ENCODE results near the gene MUC20. TPM values are rescaled to one million over a fixed set of nuclear protein-coding genes. Genes with fewer than 3 reads are reported as not detected.
"Not testable (repeated sequence)": the region's sequence is repeated elsewhere in the genome, so short reads cannot be mapped to it uniquely, and the experiment has no call there.

The MUC20 gene
- total RNA-seq, 2 experiments from 2014 or later = 0.20 to 0.65 TPM

DNA sequence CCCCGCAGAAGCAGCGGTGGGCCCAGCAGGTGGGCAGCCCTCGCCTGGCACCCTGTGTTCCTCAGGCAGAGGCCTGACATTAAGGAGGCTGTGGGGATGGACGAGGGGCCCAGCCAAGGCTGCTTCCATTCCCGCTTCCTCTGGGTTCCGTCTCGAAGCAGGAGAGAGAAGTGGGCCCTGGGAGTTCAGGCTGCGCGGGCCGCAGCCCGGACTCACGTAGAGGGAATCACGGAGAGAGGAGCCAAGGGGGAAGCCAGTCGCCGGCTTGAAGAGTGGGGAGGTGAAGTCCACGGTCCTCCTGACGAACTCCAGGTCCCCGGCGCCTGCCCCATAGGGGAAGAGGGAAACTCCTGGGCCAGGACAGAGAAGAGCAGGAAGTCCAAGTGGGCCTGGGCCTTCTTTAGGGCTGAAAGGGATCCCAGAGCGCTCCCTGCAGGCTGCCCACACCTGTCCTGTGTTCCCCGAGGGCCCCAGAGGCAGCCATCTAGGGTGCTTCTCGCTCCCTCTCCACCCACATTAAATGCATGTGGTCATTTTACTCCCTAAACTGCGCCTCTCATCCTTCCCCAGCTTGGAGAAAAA is 53.3 kb downstream of the MUC20 start:
- intact Hi-C loops (cut with micrococcal nuclease) = no loop called here
- H3K27me3 Mint-ChIP-seq = no peaks in the 10 kb centered on the region
- ATAC-seq (no peak), DNase-seq (no peak)
- no peaks in the 10 kb centered on the region for H3K36me3 Mint-ChIP-seq (ENCODE audit: low read depth)
- H3K9me3 Mint-ChIP-seq = peaks cover 10% of the 10 kb centered on the region
- TF ChIP-seq, protein P1, sequence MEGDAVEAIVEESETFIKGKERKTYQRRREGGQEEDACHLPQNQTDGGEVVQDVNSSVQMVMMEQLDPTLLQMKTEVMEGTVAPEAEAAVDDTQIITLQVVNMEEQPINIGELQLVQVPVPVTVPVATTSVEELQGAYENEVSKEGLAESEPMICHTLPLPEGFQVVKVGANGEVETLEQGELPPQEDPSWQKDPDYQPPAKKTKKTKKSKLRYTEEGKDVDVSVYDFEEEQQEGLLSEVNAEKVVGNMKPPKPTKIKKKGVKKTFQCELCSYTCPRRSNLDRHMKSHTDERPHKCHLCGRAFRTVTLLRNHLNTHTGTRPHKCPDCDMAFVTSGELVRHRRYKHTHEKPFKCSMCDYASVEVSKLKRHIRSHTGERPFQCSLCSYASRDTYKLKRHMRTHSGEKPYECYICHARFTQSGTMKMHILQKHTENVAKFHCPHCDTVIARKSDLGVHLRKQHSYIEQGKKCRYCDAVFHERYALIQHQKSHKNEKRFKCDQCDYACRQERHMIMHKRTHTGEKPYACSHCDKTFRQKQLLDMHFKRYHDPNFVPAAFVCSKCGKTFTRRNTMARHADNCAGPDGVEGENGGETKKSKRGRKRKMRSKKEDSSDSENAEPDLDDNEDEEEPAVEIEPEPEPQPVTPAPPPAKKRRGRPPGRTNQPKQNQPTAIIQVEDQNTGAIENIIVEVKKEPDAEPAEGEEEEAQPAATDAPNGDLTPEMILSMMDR (IDR thresholded peaks at IDR 0.05) = no peak
- H3K4me3 Mint-ChIP-seq = no peak overlapping the region
- POLR2A ChIA-PET = no interaction called here
- peaks cover 2% of the 10 kb centered on the region for H3K4me1 Mint-ChIP-seq (ENCODE audit: low read depth)
- no peak overlapping the region for H3K27ac Mint-ChIP-seq
- CTCF ChIA-PET = no interaction called here

DNA sequence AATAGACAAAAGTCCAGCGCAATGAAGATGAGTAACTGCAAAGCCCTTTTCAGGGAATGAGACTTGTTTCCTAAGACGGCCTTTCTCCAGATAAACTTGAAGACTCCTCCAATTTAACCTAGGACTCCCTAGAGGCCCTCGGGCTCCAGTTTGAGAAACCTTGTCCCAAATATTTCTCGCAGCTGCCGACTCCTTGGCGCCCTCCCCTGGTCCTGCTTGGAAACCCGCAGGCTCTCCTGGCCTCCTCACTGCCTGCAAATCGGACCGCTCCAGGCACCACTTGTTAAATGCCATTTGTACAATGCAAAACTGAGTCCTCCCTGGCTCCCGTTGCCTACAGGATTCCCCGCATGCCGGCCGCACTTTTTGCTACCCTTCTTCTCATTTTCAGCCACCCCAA is 54.1 kb downstream of the MUC20 start:
- TF ChIP-seq, protein P1 (IDR thresholded peaks at IDR 0.05) = peak; percentile 29
- no peak overlapping the region for H3K4me3 Mint-ChIP-seq
- intact Hi-C loops (cut with micrococcal nuclease) = no loop called here
- DNase-seq = peak; percentile 52
- H3K9me3 Mint-ChIP-seq = peaks cover 10% of the 10 kb centered on the region
- peaks cover 2% of the 10 kb centered on the region for H3K4me1 Mint-ChIP-seq (ENCODE audit: low read depth)
- no peaks in the 10 kb centered on the region for H3K36me3 Mint-ChIP-seq (ENCODE audit: low read depth)
- POLR2A ChIA-PET = no interaction called here
- CTCF ChIA-PET = no interaction called here
- no peaks in the 10 kb centered on the region for H3K27me3 Mint-ChIP-seq
- ATAC-seq = peak; percentile 10
- no peak overlapping the region for H3K27ac Mint-ChIP-seq

DNA sequence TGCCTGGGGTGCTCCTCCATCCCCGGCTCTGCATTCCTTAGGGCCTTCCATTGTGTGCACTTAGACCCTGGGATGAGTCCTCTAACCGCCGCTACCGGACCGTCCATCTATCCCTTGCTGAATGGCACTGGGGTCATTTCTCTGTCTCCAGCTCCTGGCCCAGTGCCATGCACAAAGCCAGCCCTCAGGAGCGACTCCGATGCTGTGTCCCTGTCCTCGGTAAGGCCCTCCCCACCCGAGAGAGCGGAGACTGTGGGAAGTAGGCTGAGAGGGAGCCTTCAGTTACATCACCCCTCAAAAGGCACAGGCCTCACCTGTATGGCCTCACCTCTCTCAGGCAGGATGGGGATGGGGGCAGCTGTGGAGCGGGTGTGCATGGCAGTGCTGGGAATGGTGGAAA is 57.2 kb downstream of the MUC20 start:
- TF ChIP-seq, protein P1 (IDR thresholded peaks at IDR 0.05) = no peak
- H3K27ac Mint-ChIP-seq = peak overlapping the region; percentile 76
- H3K36me3 Mint-ChIP-seq (ENCODE audit: low read depth) = peaks cover 18% of the 10 kb centered on the region
- intact Hi-C loops (cut with micrococcal nuclease) = no loop called here
- POLR2A ChIA-PET = no interaction called here
- DNase-seq = no peak
- no peaks in the 10 kb centered on the region for H3K27me3 Mint-ChIP-seq
- H3K4me1 Mint-ChIP-seq (ENCODE audit: low read depth) = peaks cover 25% of the 10 kb centered on the region
- no peak for ATAC-seq
- no peak overlapping the region for H3K4me3 Mint-ChIP-seq
- CTCF ChIA-PET = no interaction called here
- H3K9me3 Mint-ChIP-seq = peaks cover 31% of the 10 kb centered on the region

DNA sequence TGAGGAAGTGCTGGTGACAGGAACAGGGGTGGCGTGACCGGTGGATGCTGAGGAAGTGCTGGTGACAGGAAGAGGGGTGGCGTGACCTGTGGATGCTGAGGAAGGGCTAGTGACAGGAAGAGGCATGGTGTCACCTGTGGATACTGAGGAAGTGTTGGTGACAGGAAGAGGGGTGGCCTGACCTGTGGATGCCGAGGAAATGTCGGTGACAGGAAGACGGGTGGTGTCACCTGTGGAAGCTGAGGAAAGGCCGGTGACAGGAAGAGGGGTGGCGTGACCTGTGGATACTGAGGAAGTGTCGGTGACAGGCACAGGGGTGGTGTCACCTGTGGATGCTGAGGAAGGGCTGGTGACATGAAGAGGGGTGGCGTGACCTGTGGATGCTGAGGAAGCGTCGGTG is 60.5 kb downstream of the MUC20 start:
- ATAC-seq; CTCF ChIA-PET; H3K27me3 Mint-ChIP-seq; POLR2A ChIA-PET; H3K4me3 Mint-ChIP-seq; intact Hi-C loops (cut with micrococcal nuclease); DNase-seq: not testable (repeated sequence)
- peaks cover 57% of the 10 kb centered on the region for H3K9me3 Mint-ChIP-seq
- H3K27ac Mint-ChIP-seq = peak overlapping the region; percentile 53
- peaks cover 42% of the 10 kb centered on the region for H3K36me3 Mint-ChIP-seq (ENCODE audit: low read depth)
- H3K4me1 Mint-ChIP-seq (ENCODE audit: low read depth) = peaks cover 51% of the 10 kb centered on the region

Small RNA genes lying within 50 kb of the gene (microRNA-seq; reads per million reads assigned to microRNA genes)
- gene MIR570 (ENCODE audit: borderline microRNAs expressed, borderline replicate concordance) = 1.5 reads per million

Other genes with a start within 250 kb of the MUC20 start
- gene PPP1R2, start 177.7 kb upstream of the MUC20 start, total RNA-seq = 10 to 100 TPM; 86.7 to 89.0 TPM
- gene APOD, start 137.0 kb upstream of the MUC20 start, total RNA-seq = not detected
- gene MUC4, start 91.0 kb downstream of the MUC20 start, total RNA-seq = under 1 TPM; 0.20 to 0.31 TPM
- 10 to 100 TPM; 41.9 to 43.0 TPM for gene TNK2, start 187.6 kb downstream of the MUC20 start, total RNA-seq